Mammary epithelial cell (primary cell): Measurements from ENCODE around the gene CPNE2.

Experiments
- EZH2 ChIP-seq: IDR thresholded peaks from 2 replicates; pipeline ENCODE4 v1.6.1; 2012; ENCODE audit warnings: low read length, inconsistent platforms, borderline replicate concordance
- TF ChIP-seq, protein P1 (sequence below), 2 donors: IDR thresholded peaks in 1 of 2; conservative IDR thresholded peaks in 1 of 2; 2 replicates each; pipeline ENCODE4 v1.5.1; 2011 to 2012; ENCODE audit warnings: inconsistent platforms in 2 of 2, low read length in 2 of 2, mild to moderate bottlenecking in 2 of 2, control low read depth in 1 of 2, low read depth in 1 of 2; ENCODE audit not compliant: insufficient read depth in 1 of 2; ENCODE audit errors: extremely low read depth in 1 of 2

DNA sequence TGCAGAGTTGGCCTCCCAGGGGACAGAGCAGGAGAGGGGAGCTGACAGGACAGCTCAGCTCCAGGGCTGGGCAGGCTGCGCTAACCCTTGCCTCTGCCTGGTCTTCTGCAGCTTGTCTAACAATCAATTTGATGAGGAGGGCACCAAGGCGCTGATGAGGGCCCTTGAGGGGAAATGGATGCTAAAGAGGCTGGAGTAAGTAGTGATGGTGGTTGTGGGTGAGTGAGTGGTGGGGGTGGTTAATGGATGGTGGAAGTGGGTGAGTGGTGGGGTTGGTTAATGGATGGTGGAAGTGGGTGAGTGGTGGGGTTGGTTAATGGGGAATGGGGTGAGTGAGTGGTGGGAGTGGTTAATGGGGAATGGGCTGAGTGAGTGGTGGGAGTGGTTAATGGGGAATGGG lies 22.0 kb upstream of the CPNE2 start:
- TF ChIP-seq, protein P1, sequence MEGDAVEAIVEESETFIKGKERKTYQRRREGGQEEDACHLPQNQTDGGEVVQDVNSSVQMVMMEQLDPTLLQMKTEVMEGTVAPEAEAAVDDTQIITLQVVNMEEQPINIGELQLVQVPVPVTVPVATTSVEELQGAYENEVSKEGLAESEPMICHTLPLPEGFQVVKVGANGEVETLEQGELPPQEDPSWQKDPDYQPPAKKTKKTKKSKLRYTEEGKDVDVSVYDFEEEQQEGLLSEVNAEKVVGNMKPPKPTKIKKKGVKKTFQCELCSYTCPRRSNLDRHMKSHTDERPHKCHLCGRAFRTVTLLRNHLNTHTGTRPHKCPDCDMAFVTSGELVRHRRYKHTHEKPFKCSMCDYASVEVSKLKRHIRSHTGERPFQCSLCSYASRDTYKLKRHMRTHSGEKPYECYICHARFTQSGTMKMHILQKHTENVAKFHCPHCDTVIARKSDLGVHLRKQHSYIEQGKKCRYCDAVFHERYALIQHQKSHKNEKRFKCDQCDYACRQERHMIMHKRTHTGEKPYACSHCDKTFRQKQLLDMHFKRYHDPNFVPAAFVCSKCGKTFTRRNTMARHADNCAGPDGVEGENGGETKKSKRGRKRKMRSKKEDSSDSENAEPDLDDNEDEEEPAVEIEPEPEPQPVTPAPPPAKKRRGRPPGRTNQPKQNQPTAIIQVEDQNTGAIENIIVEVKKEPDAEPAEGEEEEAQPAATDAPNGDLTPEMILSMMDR (conservative IDR thresholded peaks at IDR 0.05 in 1 of 2, IDR thresholded peaks at IDR 0.05 in 1 of 2; ENCODE audit: extremely low read depth in 1 of 2, insufficient read depth in 1 of 2, low read depth in 1 of 2, low read length in 2 of 2), result no peak
- TF ChIP-seq EZH2, result no peak
